Osteoblast (primary cell): ENCODE results near the gene ZDHHC14. TPM values are rescaled to one million over a fixed set of nuclear protein-coding genes. Genes with fewer than 3 reads are reported as not detected.
"Not testable (repeated sequence)": the region's sequence is repeated elsewhere in the genome, so short reads cannot be mapped to it uniquely, and the experiment has no call there.

ENCODE experiments used
- DNase-seq: peaks from one replicate; pipeline ENCODE4 v3.0.0; 2011; ENCODE audit warnings: low spot score, mixed read lengths; ENCODE audit not compliant: insufficient read length; ENCODE audit errors: missing footprints
- H2AFZ ChIP-seq: 2 replicates; pipeline ENCODE4 v1.6.0; 2011; ENCODE audit warnings: mild to moderate bottlenecking, low read length
- H3K27ac ChIP-seq: 2 replicates; pipeline ENCODE4 v1.5.1; 2011; ENCODE audit warnings: mild to moderate bottlenecking, low read depth, low read length, moderate library complexity
- H3K27me3 ChIP-seq: 2 replicates; pipeline ENCODE4 v1.6.0; 2012; ENCODE audit warnings: mild to moderate bottlenecking, control low read depth, inconsistent platforms, low read length, moderate library complexity; ENCODE audit not compliant: insufficient read depth
- H3K36me3 ChIP-seq: 2 replicates; pipeline ENCODE4 v1.5.1; 2011; ENCODE audit warnings: mild to moderate bottlenecking, low read length, control low read depth, moderate library complexity; ENCODE audit not compliant: insufficient read depth
- H3K4me1 ChIP-seq: 2 replicates; pipeline ENCODE4 v1.5.1; 2011; ENCODE audit warnings: mild to moderate bottlenecking, low read length, control low read depth, moderate library complexity; ENCODE audit not compliant: insufficient read depth
- H3K4me2 ChIP-seq: 2 replicates; pipeline ENCODE4 v1.6.0; 2011; ENCODE audit warnings: mild to moderate bottlenecking, low read length; ENCODE audit not compliant: insufficient read depth
- H3K4me3 ChIP-seq: fragments of 200-600 bp; sonication (generic); 3 replicates; pipeline ENCODE4 v1.5.1; 2012; ENCODE audit warnings: mild to moderate bottlenecking, low read length, inconsistent platforms; ENCODE audit not compliant: insufficient read depth
- H3K79me2 ChIP-seq: 2 replicates; pipeline ENCODE4 v1.6.0; 2012; ENCODE audit warnings: mild to moderate bottlenecking, low read length, control low read depth, inconsistent platforms; ENCODE audit not compliant: insufficient read depth
- H3K9me3 ChIP-seq: 2 replicates; pipeline ENCODE4 v1.5.1; 2011; ENCODE audit warnings: low read depth, low read length, control low read depth
- H4K20me1 ChIP-seq: 2 replicates; pipeline ENCODE4 v1.6.0; 2012; ENCODE audit warnings: mild to moderate bottlenecking, low read length, control low read depth; ENCODE audit not compliant: insufficient read depth
- CTCF ChIP-seq: IDR thresholded peaks from 2 replicates; pipeline ENCODE4 v1.5.1; 2011; ENCODE audit warnings: mild to moderate bottlenecking, low read depth, low read length, moderate library complexity; ENCODE audit errors: extremely low read depth
- total RNA-seq: library from RNA; depleted of rRNA; stranded (reverse); fragments of >200 nt; gene quantifications from 2 replicates; pipeline ENCODE4 v1.2.3, GENCODE V29; 2012

The ZDHHC14 gene
- total RNA-seq, 1 donor = 1.4 TPM

GRCh38 chr6:157558487-157559200, 177.7 kb downstream of the ZDHHC14 start:
- Histone ChIP-seq H3K36me3 (no peaks in the 10 kb centered on the region), H3K4me1 (no peaks in the 10 kb centered on the region), H4K20me1 (peaks cover 2% of the 10 kb centered on the region), H3K4me2 (no peak overlapping the region), H3K9me3 (no peaks in the 10 kb centered on the region), H3K27me3 (no peaks in the 10 kb centered on the region), H3K4me3 (no peak overlapping the region), H3K79me2 (no peaks in the 10 kb centered on the region), H3K27ac (no peak overlapping the region), H2AFZ (no peak overlapping the region)
- no peak for DNase-seq
- no peak for TF ChIP-seq CTCF

GRCh38 chr6:157559201-157559756, 178.3 kb downstream of the ZDHHC14 start:
- peaks cover 2% of the 10 kb centered on the region for H4K20me1 ChIP-seq
- H3K9me3 ChIP-seq = no peaks in the 10 kb centered on the region
- no peaks in the 10 kb centered on the region for H3K4me1 ChIP-seq
- H3K27ac ChIP-seq = no peak overlapping the region
- H3K4me3 ChIP-seq = no peak overlapping the region
- no peaks in the 10 kb centered on the region for H3K27me3 ChIP-seq
- TF ChIP-seq CTCF = no peak
- no peak overlapping the region for H2AFZ ChIP-seq
- H3K4me2 ChIP-seq = no peak overlapping the region
- no peak for DNase-seq
- H3K36me3 ChIP-seq = no peaks in the 10 kb centered on the region
- H3K79me2 ChIP-seq = no peaks in the 10 kb centered on the region

- not testable (repeated sequence) for DNase-seq, H3K27me3 ChIP-seq, H3K4me3 ChIP-seq
These were observed 179.1 kb downstream of the ZDHHC14 start for GRCh38 chr6:157560063-157560462.

GRCh38 chr6:157560691-157561413, 179.9 kb downstream of the ZDHHC14 start:
- no peaks in the 10 kb centered on the region for H3K9me3 ChIP-seq
- no peaks in the 10 kb centered on the region for H3K79me2 ChIP-seq
- no peak overlapping the region for H3K27ac ChIP-seq
- no peak overlapping the region for H2AFZ ChIP-seq
- peaks cover 2% of the 10 kb centered on the region for H4K20me1 ChIP-seq
- H3K4me3 ChIP-seq = no peak overlapping the region
- no peaks in the 10 kb centered on the region for H3K27me3 ChIP-seq
- no peak overlapping the region for H3K4me2 ChIP-seq
- DNase-seq = no peak
- no peak for TF ChIP-seq CTCF
- H3K36me3 ChIP-seq = no peaks in the 10 kb centered on the region
- H3K4me1 ChIP-seq = no peaks in the 10 kb centered on the region

More at GRCh38 chr6:157560063-157560462, 179.1 kb downstream of the ZDHHC14 start:
- not testable (repeated sequence) for H3K4me2 ChIP-seq, H2AFZ ChIP-seq, H3K4me1 ChIP-seq, H3K79me2 ChIP-seq, H3K9me3 ChIP-seq, H4K20me1 ChIP-seq, H3K27ac ChIP-seq, H3K36me3 ChIP-seq
